ENCODE results near the gene MKRN2. TPM values are rescaled to one million over a fixed set of nuclear protein-coding genes. Genes with fewer than 3 reads are reported as not detected.
"Not testable (repeated sequence)": the region's sequence is repeated elsewhere in the genome, so short reads cannot be mapped to it uniquely, and the experiment has no call there.

The MKRN2 gene
- total RNA-seq, 1 donor from 2014 or later, result 23.4 TPM

DNA sequence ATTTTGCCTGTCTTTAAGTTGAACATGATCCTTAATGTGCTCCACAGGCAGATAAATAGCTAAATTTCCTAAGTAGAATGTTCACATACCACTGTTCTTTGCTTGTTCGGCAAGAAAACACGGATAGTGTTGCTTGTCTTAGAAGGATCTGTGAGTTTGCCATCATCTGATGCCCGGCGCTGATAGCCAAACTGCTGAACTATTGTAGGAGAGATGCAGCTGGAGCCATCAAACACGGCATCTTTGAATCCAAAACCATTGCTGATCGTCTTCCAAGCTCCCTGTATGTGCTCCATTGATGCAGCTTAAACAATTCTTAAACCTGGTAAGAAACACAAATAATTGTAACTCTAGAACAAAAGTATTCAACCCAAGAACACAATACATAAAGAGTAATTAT lies 61.5 kb downstream of the MKRN2 start:
- TF ChIP-seq, protein P1, sequence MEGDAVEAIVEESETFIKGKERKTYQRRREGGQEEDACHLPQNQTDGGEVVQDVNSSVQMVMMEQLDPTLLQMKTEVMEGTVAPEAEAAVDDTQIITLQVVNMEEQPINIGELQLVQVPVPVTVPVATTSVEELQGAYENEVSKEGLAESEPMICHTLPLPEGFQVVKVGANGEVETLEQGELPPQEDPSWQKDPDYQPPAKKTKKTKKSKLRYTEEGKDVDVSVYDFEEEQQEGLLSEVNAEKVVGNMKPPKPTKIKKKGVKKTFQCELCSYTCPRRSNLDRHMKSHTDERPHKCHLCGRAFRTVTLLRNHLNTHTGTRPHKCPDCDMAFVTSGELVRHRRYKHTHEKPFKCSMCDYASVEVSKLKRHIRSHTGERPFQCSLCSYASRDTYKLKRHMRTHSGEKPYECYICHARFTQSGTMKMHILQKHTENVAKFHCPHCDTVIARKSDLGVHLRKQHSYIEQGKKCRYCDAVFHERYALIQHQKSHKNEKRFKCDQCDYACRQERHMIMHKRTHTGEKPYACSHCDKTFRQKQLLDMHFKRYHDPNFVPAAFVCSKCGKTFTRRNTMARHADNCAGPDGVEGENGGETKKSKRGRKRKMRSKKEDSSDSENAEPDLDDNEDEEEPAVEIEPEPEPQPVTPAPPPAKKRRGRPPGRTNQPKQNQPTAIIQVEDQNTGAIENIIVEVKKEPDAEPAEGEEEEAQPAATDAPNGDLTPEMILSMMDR (IDR thresholded peaks at IDR 0.05; ENCODE audit: unreplicated experiment), result no peak
- Mint-ChIP-seq H3K9me3 (ENCODE audit: low read depth) (no peaks in the 10 kb centered on the region), H3K27me3 (no peaks in the 10 kb centered on the region), H3K36me3 (ENCODE audit: insufficient read depth) (peaks cover 13% of the 10 kb centered on the region), H3K27ac (no peak overlapping the region), H3K4me1 (ENCODE audit: low read depth) (peaks cover 7% of the 10 kb centered on the region), H3K4me3 (ENCODE audit: low read depth) (no peak overlapping the region)
- no peak for DNase-seq (ENCODE audit: low spot score, unreplicated experiment)

DNA sequence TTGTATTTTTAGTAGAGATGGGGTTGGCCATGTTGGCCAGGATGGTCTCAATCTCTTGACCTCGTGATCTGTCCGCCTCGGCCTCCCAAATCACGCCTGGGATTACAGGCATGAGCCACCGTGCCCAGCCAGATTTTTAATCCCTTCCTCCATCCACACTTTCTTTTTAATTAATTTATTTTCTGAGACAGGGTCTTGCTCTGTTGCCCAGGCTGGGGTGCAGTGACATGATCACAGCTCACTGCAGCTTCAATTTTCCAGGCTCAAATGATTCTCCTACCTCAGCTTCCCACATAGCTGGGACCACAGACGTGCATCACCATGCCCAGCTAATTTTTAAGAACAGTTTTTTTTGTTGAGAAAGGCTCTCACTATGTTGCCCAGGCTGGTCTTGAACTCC lies 63.4 kb downstream of the MKRN2 start:
- no peaks in the 10 kb centered on the region for H3K9me3 Mint-ChIP-seq (ENCODE audit: low read depth)
- TF ChIP-seq, protein P1 (IDR thresholded peaks at IDR 0.05; ENCODE audit: unreplicated experiment), result no peak
- H3K27ac Mint-ChIP-seq, result no peak overlapping the region
- H3K36me3 Mint-ChIP-seq (ENCODE audit: insufficient read depth), result peaks cover 9% of the 10 kb centered on the region
- no peaks in the 10 kb centered on the region for H3K27me3 Mint-ChIP-seq
- no peak for DNase-seq (ENCODE audit: low spot score, unreplicated experiment)
- H3K4me1 Mint-ChIP-seq (ENCODE audit: low read depth), result peaks cover 11% of the 10 kb centered on the region
- no peak overlapping the region for H3K4me3 Mint-ChIP-seq (ENCODE audit: low read depth)

DNA sequence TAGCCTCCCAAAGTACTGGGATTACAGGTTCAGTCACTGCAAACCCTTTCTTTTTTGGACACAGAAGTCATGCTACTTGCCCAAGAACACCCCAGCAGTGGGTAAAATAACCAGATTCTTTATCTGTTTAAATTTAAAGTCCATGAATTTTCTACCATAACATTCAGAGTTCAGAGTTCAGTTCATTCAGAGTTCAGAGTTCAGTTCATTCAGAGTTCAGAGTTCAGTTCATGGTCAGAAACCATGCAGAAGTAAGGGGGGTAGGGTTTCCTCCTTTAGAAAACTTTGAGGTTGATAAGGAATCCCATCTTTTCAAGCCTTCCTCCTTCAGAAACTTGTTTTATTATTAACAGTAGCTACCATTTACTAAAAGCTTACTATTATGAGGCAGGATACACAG lies 63.8 kb downstream of the MKRN2 start:
- no peak for DNase-seq (ENCODE audit: low spot score, unreplicated experiment)
- Mint-ChIP-seq H3K27ac (no peak overlapping the region), H3K9me3 (ENCODE audit: low read depth) (no peaks in the 10 kb centered on the region), H3K27me3 (no peaks in the 10 kb centered on the region), H3K36me3 (ENCODE audit: insufficient read depth) (peaks cover 9% of the 10 kb centered on the region), H3K4me3 (ENCODE audit: low read depth) (no peak overlapping the region), H3K4me1 (ENCODE audit: low read depth) (peaks cover 11% of the 10 kb centered on the region)
- TF ChIP-seq, protein P1 (IDR thresholded peaks at IDR 0.05; ENCODE audit: unreplicated experiment), result no peak

DNA sequence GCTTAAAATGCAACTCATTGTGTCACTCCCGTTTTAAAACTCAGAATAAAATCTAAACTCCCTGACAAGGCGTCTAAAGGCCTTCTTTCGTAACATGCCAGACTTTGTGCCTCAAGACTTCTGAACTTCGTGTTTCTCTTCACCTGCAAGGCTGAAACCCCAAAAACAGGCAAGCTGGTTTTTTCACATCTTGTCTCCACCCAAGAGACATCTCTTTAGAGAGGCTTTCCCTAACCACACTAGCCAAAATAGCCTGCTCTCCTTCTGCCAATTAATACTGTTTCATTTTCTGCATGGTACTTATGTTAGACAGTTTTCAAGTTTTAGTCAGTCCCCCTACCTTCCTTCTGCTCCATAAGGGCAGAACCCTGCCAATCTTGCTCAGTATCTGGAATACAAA lies 65.4 kb downstream of the MKRN2 start:
- H3K27ac Mint-ChIP-seq, result peak overlapping the region; percentile 59
- no peaks in the 10 kb centered on the region for H3K9me3 Mint-ChIP-seq (ENCODE audit: low read depth)
- H3K27me3 Mint-ChIP-seq, result no peaks in the 10 kb centered on the region
- peaks cover 4% of the 10 kb centered on the region for H3K36me3 Mint-ChIP-seq (ENCODE audit: insufficient read depth)
- TF ChIP-seq, protein P1 (IDR thresholded peaks at IDR 0.05; ENCODE audit: unreplicated experiment), result no peak
- H3K4me3 Mint-ChIP-seq (ENCODE audit: low read depth), result no peak overlapping the region
- no peak for DNase-seq (ENCODE audit: low spot score, unreplicated experiment)
- peaks cover 14% of the 10 kb centered on the region for H3K4me1 Mint-ChIP-seq (ENCODE audit: low read depth)

DNA sequence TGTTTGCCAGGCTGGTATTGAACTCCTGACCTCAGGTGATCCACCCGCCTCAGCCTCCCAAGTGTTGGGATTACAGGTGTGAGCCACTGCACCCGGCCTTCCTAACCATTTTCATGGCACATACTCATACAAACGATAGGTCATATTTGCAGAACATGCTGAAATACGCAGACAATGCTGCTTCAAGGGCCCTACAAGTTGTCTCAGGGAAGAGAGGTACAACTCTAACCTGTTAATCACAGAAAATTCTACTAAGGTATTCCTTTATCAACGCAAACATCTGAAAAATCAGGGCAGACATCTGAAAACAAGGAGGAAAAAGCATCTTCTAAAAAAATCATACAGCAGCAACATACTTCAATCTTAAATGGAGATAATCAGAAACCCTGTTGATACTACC lies 67.2 kb downstream of the MKRN2 start:
- peaks cover 17% of the 10 kb centered on the region for H3K4me1 Mint-ChIP-seq (ENCODE audit: low read depth)
- no peaks in the 10 kb centered on the region for H3K36me3 Mint-ChIP-seq (ENCODE audit: insufficient read depth)
- no peaks in the 10 kb centered on the region for H3K27me3 Mint-ChIP-seq
- DNase-seq (ENCODE audit: low spot score, unreplicated experiment), result no peak
- TF ChIP-seq, protein P1 (IDR thresholded peaks at IDR 0.05; ENCODE audit: unreplicated experiment), result no peak
- no peaks in the 10 kb centered on the region for H3K9me3 Mint-ChIP-seq (ENCODE audit: low read depth)
- H3K27ac Mint-ChIP-seq, result no peak overlapping the region
- H3K4me3 Mint-ChIP-seq (ENCODE audit: low read depth), result no peak overlapping the region

DNA sequence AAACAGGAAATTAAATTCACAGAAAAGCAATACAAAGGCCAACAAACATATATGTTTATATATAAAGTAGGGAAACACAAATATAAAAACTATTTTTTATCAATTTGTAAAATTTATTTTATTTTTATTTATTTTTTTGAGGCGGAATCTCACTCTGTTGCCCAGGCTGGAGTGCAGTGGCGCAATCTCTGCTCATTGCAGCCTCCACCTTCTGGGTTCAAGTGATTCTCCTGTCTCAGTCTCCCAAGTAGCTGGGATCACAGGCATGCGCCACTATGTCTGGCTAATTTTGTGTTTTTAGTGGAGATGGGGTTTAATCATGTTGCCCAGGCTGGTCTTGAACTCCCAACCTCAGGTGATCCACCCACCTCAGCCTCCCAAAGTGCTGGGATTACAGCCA lies 68.1 kb downstream of the MKRN2 start:
- not testable (repeated sequence) for H3K27me3 Mint-ChIP-seq; H3K36me3 Mint-ChIP-seq (ENCODE audit: insufficient read depth); DNase-seq (ENCODE audit: low spot score, unreplicated experiment); H3K9me3 Mint-ChIP-seq (ENCODE audit: low read depth); H3K4me3 Mint-ChIP-seq (ENCODE audit: low read depth); H3K27ac Mint-ChIP-seq
- peaks cover 19% of the 10 kb centered on the region for H3K4me1 Mint-ChIP-seq (ENCODE audit: low read depth)

All from progenitor cell of endocrine pancreas (in vitro differentiated cells).